Keratinocyte (primary cell): ENCODE data around the gene UPK1A. TPM values are rescaled to one million over a fixed set of nuclear protein-coding genes. Genes with fewer than 3 reads are reported as not detected.

Source experiments
- DNase-seq: peaks from one replicate; pipeline ENCODE4 v3.0.0-alpha.2; 2011; ENCODE audit warnings: low read depth, missing footprints, low spot score
- FAIRE-seq: peaks from 2 replicates; lab custom pipeline; 2011; peaks lifted over from hg19 to GRCh38; lab: Jason Lieb, UNC
- H2AFZ ChIP-seq: 2 replicates; pipeline ENCODE4 v1.6.0; 2012; ENCODE audit warnings: low read length, control low read depth, inconsistent platforms; ENCODE audit not compliant: control insufficient read depth
- H3K27ac ChIP-seq: 2 replicates; pipeline ENCODE4 v1.5.1; 2011; ENCODE audit warnings: low read length; ENCODE audit not compliant: control insufficient read depth, insufficient read depth
- H3K27me3 ChIP-seq: 3 replicates; pipeline ENCODE4 v1.6.0; 2011; ENCODE audit warnings: low read length; ENCODE audit not compliant: control insufficient read depth, insufficient read depth; ENCODE audit errors: extremely low read depth
- H3K36me3 ChIP-seq, 2 experiments: 2 replicates in 1 of 2; 3 replicates in 1 of 2; pipeline ENCODE4 v1.5.1; 2011; ENCODE audit warnings: low read length in 2 of 2, mild to moderate bottlenecking in 1 of 2; ENCODE audit not compliant: control insufficient read depth in 2 of 2, insufficient read depth in 2 of 2; ENCODE audit errors: extremely low read depth in 1 of 2
- H3K4me1 ChIP-seq: 3 replicates; pipeline ENCODE4 v1.5.1; 2011; ENCODE audit warnings: low read length; ENCODE audit not compliant: control insufficient read depth, insufficient read depth; ENCODE audit errors: extremely low read depth
- H3K4me2 ChIP-seq: 3 replicates; pipeline ENCODE4 v1.6.0; 2011; ENCODE audit warnings: low read depth, low read length; ENCODE audit not compliant: control insufficient read depth, insufficient read depth; ENCODE audit errors: extremely low read depth
- H3K4me3 ChIP-seq, 3 experiments: fragments of 200-600 bp in 1 of 3; sonication (generic) in 1 of 3; 2 replicates in 2 of 3; 3 replicates in 1 of 3; pipeline ENCODE4 v1.5.1; 2011 to 2016; ENCODE audit warnings: low read length in 3 of 3, mild to moderate bottlenecking in 3 of 3, control low read depth in 2 of 3, inconsistent platforms in 1 of 3, low read depth in 1 of 3, mixed read lengths in 1 of 3, mixed run types in 1 of 3, moderate library complexity in 1 of 3; ENCODE audit not compliant: control insufficient read depth in 2 of 3, insufficient read depth in 2 of 3; ENCODE audit errors: extremely low read depth in 1 of 3
- H3K79me2 ChIP-seq: 2 replicates; pipeline ENCODE4 v1.6.0; 2012; ENCODE audit warnings: low read length; ENCODE audit not compliant: control insufficient read depth, insufficient read depth
- H3K9ac ChIP-seq: 3 replicates; pipeline ENCODE4 v1.6.0; 2011; ENCODE audit warnings: low read length; ENCODE audit not compliant: control insufficient read depth, insufficient read depth; ENCODE audit errors: extremely low read depth
- H3K9me1 ChIP-seq: 3 replicates; pipeline ENCODE4 v1.6.0; 2011; ENCODE audit warnings: low read length; ENCODE audit not compliant: control insufficient read depth, insufficient read depth; ENCODE audit errors: extremely low read depth
- H3K9me3 ChIP-seq: 2 replicates; pipeline ENCODE4 v1.5.1; 2012; ENCODE audit warnings: low read depth, low read length; ENCODE audit not compliant: control insufficient read depth
- H4K20me1 ChIP-seq: 3 replicates; pipeline ENCODE4 v1.6.0; 2011; ENCODE audit warnings: low read length; ENCODE audit not compliant: control insufficient read depth, insufficient read depth; ENCODE audit errors: extremely low read depth
- EZH2 ChIP-seq: IDR thresholded peaks from one replicate; pipeline ENCODE4 v1.6.1; 2012; ENCODE audit warnings: inconsistent platforms, mild to moderate bottlenecking, low read length, moderate library complexity
- dilution Hi-C: fragments of 300-500 bp; cut with MboI; formaldehyde crosslinking; loops from one replicate; pipeline ENCODE4 v1.7.0; 2020; ENCODE audit warnings: low sequenced_read_pairs; ENCODE audit not compliant: extremely low pct_ligation_motif_present
- polyA plus RNA-seq, 5 experiments: library from polyadenylated mRNA; depleted of rRNA in 3 of 5; stranded (reverse) in 3 of 5; stranded (forward) in 1 of 5; unstranded in 1 of 5; fragments of >200 nt; gene quantifications; 1 replicate in 1 of 5; 2 replicates in 3 of 5; 3 replicates in 1 of 5; pipeline versions ENCODE4 v1.2.1 to v1.2.3, GENCODE V29; 2011 to 2012; ENCODE audit warnings: missing spikeins in 2 of 5, low read depth in 1 of 5, low replicate concordance in 1 of 5
- TF ChIP-seq, protein P1 (sequence below), 3 experiments: IDR thresholded peaks in 1 of 3; conservative IDR thresholded peaks in 1 of 3; optimal IDR thresholded peaks in 1 of 3; 2 replicates in 2 of 3; 3 replicates in 1 of 3; pipeline versions ENCODE3 to v1.5.1; 2011; ENCODE audit warnings: low read length in 3 of 3, mild to moderate bottlenecking in 3 of 3, moderate library complexity in 2 of 3, control low read depth in 1 of 3, inconsistent platforms in 1 of 3; ENCODE audit not compliant: insufficient read depth in 2 of 3; ENCODE audit errors: extremely low read depth in 1 of 3

The UPK1A gene
- polyA plus RNA-seq, 1 donor (not counting 4 experiments of a cell fraction or from before 2014, with no cell fraction given): 0.09 TPM

DNA sequence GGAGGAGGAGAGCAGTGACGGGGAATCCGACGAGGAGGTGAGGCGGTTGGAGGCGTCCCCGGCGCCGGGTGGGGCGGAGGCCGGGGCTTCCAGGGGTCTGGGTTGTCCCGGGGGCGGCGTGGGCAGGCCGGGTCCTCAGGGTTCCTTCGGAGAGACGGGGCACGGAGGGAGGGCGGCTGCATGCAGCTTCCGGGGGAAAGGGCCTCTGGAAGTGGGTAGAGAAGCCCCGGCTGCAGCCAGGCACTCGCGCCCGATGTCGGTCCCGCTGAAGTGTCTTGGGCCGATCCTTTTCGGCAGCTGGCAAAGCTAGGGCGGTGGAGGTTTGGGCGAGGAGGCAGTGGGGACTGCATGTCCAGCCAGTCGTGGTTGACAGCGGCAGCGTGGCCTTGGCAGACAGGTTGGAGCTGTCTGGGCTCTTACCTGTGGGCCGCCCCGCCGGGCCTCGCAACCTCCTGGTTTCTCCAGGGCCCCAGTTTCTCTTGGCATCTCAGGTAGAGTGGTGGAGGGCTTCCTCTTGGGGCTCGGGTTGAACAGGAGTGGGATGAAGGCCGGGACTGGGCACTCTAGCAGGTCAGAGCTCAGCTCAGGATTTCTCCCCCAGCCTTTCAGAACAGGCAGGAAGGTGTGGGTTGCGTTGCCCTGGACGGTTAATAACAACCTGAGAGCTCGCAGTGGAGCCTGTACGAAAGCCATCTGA, 52.2 kb downstream of the UPK1A start:
- dilution Hi-C loops: no loop called here
- no peak overlapping the region for H2AFZ ChIP-seq
- no peak for DNase-seq

DNA sequence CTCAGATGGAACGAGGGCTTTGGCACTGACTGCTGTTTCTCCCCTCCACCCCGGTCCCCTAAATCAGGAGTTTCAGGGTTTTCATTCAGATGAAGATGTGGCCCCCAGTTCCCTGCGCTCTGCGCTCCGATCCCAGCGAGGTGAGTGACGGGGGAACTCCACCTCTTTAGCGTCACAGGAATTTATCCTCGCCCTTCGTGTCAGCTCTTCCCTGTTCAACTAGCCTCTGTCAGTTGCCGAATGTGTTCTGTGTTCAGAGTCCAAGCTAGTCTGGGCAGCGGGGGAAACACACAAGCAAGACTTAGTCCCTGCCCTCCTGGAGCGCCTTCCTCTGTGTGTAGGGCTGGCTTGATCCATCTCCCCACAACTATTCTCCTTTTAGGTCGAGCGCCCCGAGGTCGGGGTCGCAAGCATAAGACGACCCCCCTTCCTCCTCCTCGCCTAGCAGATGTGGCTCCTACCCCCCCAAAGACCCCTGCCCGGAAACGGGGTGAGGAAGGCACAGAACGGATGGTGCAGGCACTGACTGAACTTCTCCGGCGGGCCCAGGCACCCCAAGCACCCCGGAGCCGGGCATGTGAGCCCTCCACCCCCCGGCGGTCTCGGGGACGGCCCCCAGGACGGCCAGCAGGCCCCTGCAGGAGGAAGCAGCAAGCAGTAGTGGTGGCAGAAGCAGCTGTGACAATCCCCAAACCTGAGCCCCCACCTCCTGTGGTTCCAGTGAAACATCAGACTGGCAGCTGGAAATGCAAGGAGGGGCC, 53.3 kb downstream of the UPK1A start:
- dilution Hi-C loops: no loop called here
- Histone ChIP-seq H3K4me2 (peak overlapping the region; percentile 87), H3K36me3 (peaks cover 25 to 29% of the 10 kb centered on the region in 2 experiments), H3K27me3 (no peaks in the 10 kb centered on the region), H4K20me1 (peaks cover 4% of the 10 kb centered on the region), H3K79me2 (peaks cover 45% of the 10 kb centered on the region), H3K9me3 (no peaks in the 10 kb centered on the region), H2AFZ (no peak overlapping the region), H3K27ac (no peak overlapping the region), H3K4me1 (peaks cover 22% of the 10 kb centered on the region), H3K4me3 (peak overlapping the region; percentile 78 to 92 (median 89)), H3K9me1 (no peaks in the 10 kb centered on the region), H3K9ac (peak overlapping the region; percentile 85)
- TF ChIP-seq EZH2: no peak
- TF ChIP-seq, protein P1, sequence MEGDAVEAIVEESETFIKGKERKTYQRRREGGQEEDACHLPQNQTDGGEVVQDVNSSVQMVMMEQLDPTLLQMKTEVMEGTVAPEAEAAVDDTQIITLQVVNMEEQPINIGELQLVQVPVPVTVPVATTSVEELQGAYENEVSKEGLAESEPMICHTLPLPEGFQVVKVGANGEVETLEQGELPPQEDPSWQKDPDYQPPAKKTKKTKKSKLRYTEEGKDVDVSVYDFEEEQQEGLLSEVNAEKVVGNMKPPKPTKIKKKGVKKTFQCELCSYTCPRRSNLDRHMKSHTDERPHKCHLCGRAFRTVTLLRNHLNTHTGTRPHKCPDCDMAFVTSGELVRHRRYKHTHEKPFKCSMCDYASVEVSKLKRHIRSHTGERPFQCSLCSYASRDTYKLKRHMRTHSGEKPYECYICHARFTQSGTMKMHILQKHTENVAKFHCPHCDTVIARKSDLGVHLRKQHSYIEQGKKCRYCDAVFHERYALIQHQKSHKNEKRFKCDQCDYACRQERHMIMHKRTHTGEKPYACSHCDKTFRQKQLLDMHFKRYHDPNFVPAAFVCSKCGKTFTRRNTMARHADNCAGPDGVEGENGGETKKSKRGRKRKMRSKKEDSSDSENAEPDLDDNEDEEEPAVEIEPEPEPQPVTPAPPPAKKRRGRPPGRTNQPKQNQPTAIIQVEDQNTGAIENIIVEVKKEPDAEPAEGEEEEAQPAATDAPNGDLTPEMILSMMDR (optimal IDR thresholded peaks at IDR 0.05 in 1 of 3, IDR thresholded peaks at IDR 0.05 in 1 of 3, conservative IDR thresholded peaks at IDR 0.05 in 1 of 3; ENCODE audit: extremely low read depth in 1 of 3, insufficient read depth in 2 of 3, low read length in 3 of 3): no peak
- FAIRE-seq (no peak), DNase-seq (no peak)

More for the DNA sequence above, 52.2 kb downstream of the UPK1A start:
- peaks cover 4% of the 10 kb centered on the region for H4K20me1 ChIP-seq
- H3K36me3 ChIP-seq: peaks cover 20 to 25% of the 10 kb centered on the region in 2 experiments
- peak overlapping the region; percentile 87 for H3K4me2 ChIP-seq
- no peaks in the 10 kb centered on the region for H3K9me1 ChIP-seq
- no peak for TF ChIP-seq EZH2
- TF ChIP-seq, protein P1 (optimal IDR thresholded peaks at IDR 0.05 in 1 of 3, IDR thresholded peaks at IDR 0.05 in 1 of 3, conservative IDR thresholded peaks at IDR 0.05 in 1 of 3; ENCODE audit: extremely low read depth in 1 of 3, insufficient read depth in 2 of 3, low read length in 3 of 3): no peak
- H3K9me3 ChIP-seq: no peaks in the 10 kb centered on the region
- H3K9ac ChIP-seq: peak overlapping the region; percentile 85
- peak overlapping the region; percentile 78 to 92 (median 89) for H3K4me3 ChIP-seq
- H3K27ac ChIP-seq: peak overlapping the region; percentile 58
- peaks cover 45% of the 10 kb centered on the region for H3K79me2 ChIP-seq
- no peak for FAIRE-seq
- H3K27me3 ChIP-seq: no peaks in the 10 kb centered on the region
- H3K4me1 ChIP-seq: peaks cover 22% of the 10 kb centered on the region
